Measurements from ENCODE around the gene SPEM3.

The SPEM3 gene

GRCh38 chr17:7435676-7436555 is 7.3 kb downstream of the SPEM3 start:
- 5% methylated on average over 49 of the region's 49 CpGs for WGBS, 2 experiments
- Histone ChIP-seq H3K4me3 (ENCODE audit: insufficient read depth, low read depth, low read length) (peak overlapping the region; percentile 57), H3K4me1 (ENCODE audit: control insufficient read depth, insufficient read depth, low read length) (peaks cover 16% of the 10 kb centered on the region), H3K27me3 (ENCODE audit: control insufficient read depth, insufficient read depth, low read length, poor library complexity, severe bottlenecking) (peaks cover 48% of the 10 kb centered on the region), H3K27ac (ENCODE audit: insufficient read depth, low read depth, low read length, poor library complexity, severe bottlenecking) (no peak overlapping the region), H3K9me3 (ENCODE audit: control insufficient read depth, low read length) (no peaks in the 10 kb centered on the region), H3K36me3 (ENCODE audit: control insufficient read depth, insufficient read depth, low read length) (no peaks in the 10 kb centered on the region)

GRCh38 chr17:7436556-7437368 is 8.1 kb downstream of the SPEM3 start:
- Histone ChIP-seq H3K27ac (ENCODE audit: insufficient read depth, low read depth, low read length, poor library complexity, severe bottlenecking) (no peak overlapping the region), H3K27me3 (ENCODE audit: control insufficient read depth, insufficient read depth, low read length, poor library complexity, severe bottlenecking) (peaks cover 55% of the 10 kb centered on the region), H3K4me1 (ENCODE audit: control insufficient read depth, insufficient read depth, low read length) (peaks cover 22% of the 10 kb centered on the region), H3K9me3 (ENCODE audit: control insufficient read depth, low read length) (no peaks in the 10 kb centered on the region), H3K4me3 (ENCODE audit: insufficient read depth, low read depth, low read length) (peak overlapping the region; percentile 41), H3K36me3 (ENCODE audit: control insufficient read depth, insufficient read depth, low read length) (no peaks in the 10 kb centered on the region)
- WGBS, 2 experiments, result 2 to 3% methylated on average over 92 of the region's 92 CpGs

GRCh38 chr17:7437369-7437863 is 8.8 kb downstream of the SPEM3 start:
- Histone ChIP-seq H3K27ac (ENCODE audit: insufficient read depth, low read depth, low read length, poor library complexity, severe bottlenecking) (no peak overlapping the region), H3K9me3 (ENCODE audit: control insufficient read depth, low read length) (no peaks in the 10 kb centered on the region), H3K27me3 (ENCODE audit: control insufficient read depth, insufficient read depth, low read length, poor library complexity, severe bottlenecking) (peaks cover 59% of the 10 kb centered on the region), H3K4me1 (ENCODE audit: control insufficient read depth, insufficient read depth, low read length) (peaks cover 22% of the 10 kb centered on the region), H3K36me3 (ENCODE audit: control insufficient read depth, insufficient read depth, low read length) (no peaks in the 10 kb centered on the region), H3K4me3 (ENCODE audit: insufficient read depth, low read depth, low read length) (peak overlapping the region; percentile 41)
- WGBS, 2 experiments, result 8 to 10% methylated on average over 31 of the region's 31 CpGs

GRCh38 chr17:7437950-7438614 is 9.4 kb downstream of the SPEM3 start:
- Histone ChIP-seq H3K4me3 (ENCODE audit: insufficient read depth, low read depth, low read length) (peak overlapping the region; percentile 41), H3K27me3 (ENCODE audit: control insufficient read depth, insufficient read depth, low read length, poor library complexity, severe bottlenecking) (peaks cover 61% of the 10 kb centered on the region), H3K4me1 (ENCODE audit: control insufficient read depth, insufficient read depth, low read length) (peaks cover 22% of the 10 kb centered on the region), H3K9me3 (ENCODE audit: control insufficient read depth, low read length) (no peaks in the 10 kb centered on the region), H3K27ac (ENCODE audit: insufficient read depth, low read depth, low read length, poor library complexity, severe bottlenecking) (no peak overlapping the region), H3K36me3 (ENCODE audit: control insufficient read depth, insufficient read depth, low read length) (no peaks in the 10 kb centered on the region)
- 2% methylated on average over 48 of the region's 48 CpGs for WGBS, 2 experiments

- no peaks in the 10 kb centered on the region for H3K36me3 ChIP-seq (ENCODE audit: control insufficient read depth, insufficient read depth, low read length)
- peak overlapping the region; percentile 41 for H3K4me3 ChIP-seq (ENCODE audit: insufficient read depth, low read depth, low read length)
- H3K27me3 ChIP-seq (ENCODE audit: control insufficient read depth, insufficient read depth, low read length, poor library complexity, severe bottlenecking), result peaks cover 62% of the 10 kb centered on the region
- WGBS, 2 experiments, result 28 to 31% methylated on average over 11 of the region's 11 CpGs
- no peak overlapping the region for H3K27ac ChIP-seq (ENCODE audit: insufficient read depth, low read depth, low read length, poor library complexity, severe bottlenecking)
- no peaks in the 10 kb centered on the region for H3K9me3 ChIP-seq (ENCODE audit: control insufficient read depth, low read length)
- H3K4me1 ChIP-seq (ENCODE audit: control insufficient read depth, insufficient read depth, low read length), result peaks cover 22% of the 10 kb centered on the region
These were observed 10.2 kb downstream of the SPEM3 start for GRCh38 chr17:7438656-7439460.

GRCh38 chr17:7439462-7440112 is 10.9 kb downstream of the SPEM3 start, which contains the start of gene FGF11:
Gene FGF11, plus strand, starts transcription at chr17:7439512. Its CDS starts 109 bp downstream, at chr17:7439621.
- 1 to 2% methylated on average over 50 of the region's 50 CpGs for WGBS, 2 experiments
- Histone ChIP-seq H3K27me3 (ENCODE audit: control insufficient read depth, insufficient read depth, low read length, poor library complexity, severe bottlenecking) (peaks cover 69% of the 10 kb centered on the region), H3K27ac (ENCODE audit: insufficient read depth, low read depth, low read length, poor library complexity, severe bottlenecking) (peak within 1 kb of the TSS; percentile 79), H3K4me1 (ENCODE audit: control insufficient read depth, insufficient read depth, low read length) (peaks cover 27% of the 10 kb centered on the region), H3K9me3 (ENCODE audit: control insufficient read depth, low read length) (no peaks in the 10 kb centered on the region), H3K4me3 (ENCODE audit: insufficient read depth, low read depth, low read length) (peak within 1 kb of the TSS; percentile 74), H3K36me3 (ENCODE audit: control insufficient read depth, insufficient read depth, low read length) (no peaks in the 10 kb centered on the region)

- 0% methylated on average over 46 of the region's 46 CpGs for WGBS, 2 experiments
- H3K27ac ChIP-seq (ENCODE audit: insufficient read depth, low read depth, low read length, poor library complexity, severe bottlenecking), result peak overlapping the region; percentile 79
- H3K4me3 ChIP-seq (ENCODE audit: insufficient read depth, low read depth, low read length), result peak overlapping the region; percentile 74
- H3K9me3 ChIP-seq (ENCODE audit: control insufficient read depth, low read length), result no peaks in the 10 kb centered on the region
- peaks cover 68% of the 10 kb centered on the region for H3K27me3 ChIP-seq (ENCODE audit: control insufficient read depth, insufficient read depth, low read length, poor library complexity, severe bottlenecking)
- no peaks in the 10 kb centered on the region for H3K36me3 ChIP-seq (ENCODE audit: control insufficient read depth, insufficient read depth, low read length)
- H3K4me1 ChIP-seq (ENCODE audit: control insufficient read depth, insufficient read depth, low read length), result peaks cover 27% of the 10 kb centered on the region
These were observed 11.6 kb downstream of the SPEM3 start for GRCh38 chr17:7440113-7440833.

- Histone ChIP-seq H3K27ac (ENCODE audit: insufficient read depth, low read depth, low read length, poor library complexity, severe bottlenecking) (no peak overlapping the region), H3K4me1 (ENCODE audit: control insufficient read depth, insufficient read depth, low read length) (peaks cover 27% of the 10 kb centered on the region), H3K9me3 (ENCODE audit: control insufficient read depth, low read length) (no peaks in the 10 kb centered on the region), H3K4me3 (ENCODE audit: insufficient read depth, low read depth, low read length) (peak overlapping the region; percentile 74), H3K36me3 (ENCODE audit: control insufficient read depth, insufficient read depth, low read length) (no peaks in the 10 kb centered on the region), H3K27me3 (ENCODE audit: control insufficient read depth, insufficient read depth, low read length, poor library complexity, severe bottlenecking) (peaks cover 63% of the 10 kb centered on the region)
- WGBS, 2 experiments, result 0 to 1% methylated on average over 12 of the region's 12 CpGs
These were observed 12.2 kb downstream of the SPEM3 start for GRCh38 chr17:7440834-7441195.

Data from ectodermal cell (in vitro differentiated cells).